ENCODE data around the gene FRMD1. TPM values are rescaled to one million over a fixed set of nuclear protein-coding genes. Genes with fewer than 3 reads are reported as not detected.
"Not testable (repeated sequence)": the region's sequence is repeated elsewhere in the genome, so short reads cannot be mapped to it uniquely, and the experiment has no call there.

FRMD1 gene
- total RNA-seq, 1 donor from 2014 or later = 0.52 TPM

GRCh38 chr6:168078175-168078942, 653 bp downstream of the FRMD1 start:
- DNase-seq (ENCODE audit: low spot score) = no peak

- DNase-seq (ENCODE audit: low spot score) = not testable (repeated sequence)
These were observed 1.6 kb downstream of the FRMD1 start for GRCh38 chr6:168077401-168077800.

- no peak for DNase-seq (ENCODE audit: low spot score)
These were observed 3.2 kb downstream of the FRMD1 start for GRCh38 chr6:168075787-168076202.

GRCh38 chr6:168075216-168075615, 3.8 kb downstream of the FRMD1 start:
- DNase-seq (ENCODE audit: low spot score) = no peak

- no peak for DNase-seq (ENCODE audit: low spot score)
These were observed 4.9 kb downstream of the FRMD1 start for GRCh38 chr6:168073937-168074730.

- no peak for DNase-seq (ENCODE audit: low spot score)
These were observed 6.3 kb downstream of the FRMD1 start for GRCh38 chr6:168072730-168073129.

- DNase-seq (ENCODE audit: low spot score) = no peak
These were observed 6.8 kb downstream of the FRMD1 start for GRCh38 chr6:168072261-168072660.

- no peak for DNase-seq (ENCODE audit: low spot score)
These were observed 7.4 kb downstream of the FRMD1 start for GRCh38 chr6:168071620-168072019.

GRCh38 chr6:168070804-168071203, 8.2 kb downstream of the FRMD1 start:
- no peak for DNase-seq (ENCODE audit: low spot score)

- DNase-seq (ENCODE audit: low spot score) = no peak
These were observed 11.8 kb downstream of the FRMD1 start for GRCh38 chr6:168067081-168067759.

- DNase-seq (ENCODE audit: low spot score) = no peak
These were observed 14.7 kb downstream of the FRMD1 start for GRCh38 chr6:168064226-168064807.

- no peak for DNase-seq (ENCODE audit: low spot score)
These were observed 15.6 kb downstream of the FRMD1 start for GRCh38 chr6:168063431-168063830.

- no peak for DNase-seq (ENCODE audit: low spot score)
These were observed 16.4 kb downstream of the FRMD1 start for GRCh38 chr6:168062346-168063289.

GRCh38 chr6:168061269-168062210, 17.5 kb downstream of the FRMD1 start:
- DNase-seq (ENCODE audit: low spot score) = peak; percentile 65

GRCh38 chr6:168060521-168060931, 18.5 kb downstream of the FRMD1 start:
- DNase-seq (ENCODE audit: low spot score) = peak; percentile 83

GRCh38 chr6:168058691-168059551, 20.1 kb downstream of the FRMD1 start:
- DNase-seq (ENCODE audit: low spot score) = no peak

- peak; percentile 84 for DNase-seq (ENCODE audit: low spot score)
These were observed 21.2 kb downstream of the FRMD1 start for GRCh38 chr6:168057836-168058235.

- no peak for DNase-seq (ENCODE audit: low spot score)
These were observed 22.0 kb downstream of the FRMD1 start for GRCh38 chr6:168056892-168057527.

Data from ureter (tissue), 1 donor.